GM23338 (cell line): ENCODE data around the gene ART3.
"Not testable (repeated sequence)": the region's sequence is repeated elsewhere in the genome, so short reads cannot be mapped to it uniquely, and the experiment has no call there.

Experiments
- CTCF ChIP-seq, 2 experiments: fragments of 200-600 bp in 1 of 2; sonication (generic) in 1 of 2; conservative IDR thresholded peaks; 2 replicates each; pipeline versions ENCODE4 v1.5.1 to v1.6.1; 2016 to 2017; ENCODE audit warnings: antibody characterized with exemption in 2 of 2, low read depth in 2 of 2, mild to moderate bottlenecking in 2 of 2, moderate library complexity in 1 of 2
- EZH2 ChIP-seq: fragments of 200-600 bp; sonication (generic); IDR thresholded peaks from one replicate; pipeline ENCODE4 v1.8.0; 2017; ENCODE audit warnings: antibody characterized with exemption, mild to moderate bottlenecking, low read depth; ENCODE audit not compliant: unreplicated experiment
- POLR2AphosphoS5 ChIP-seq: IDR thresholded peaks from 2 replicates; pipeline ENCODE4 v1.6.1; 2016; ENCODE audit warnings: antibody characterized with exemption, low read depth
- REST ChIP-seq: IDR thresholded peaks from one replicate; pipeline ENCODE4 v1.6.1; 2018; ENCODE audit warnings: antibody characterized with exemption; ENCODE audit not compliant: unreplicated experiment

- not testable (repeated sequence) for TF ChIP-seq CTCF (conservative IDR thresholded peaks at IDR 0.05; ENCODE audit: low read depth in 2 of 2); REST; POLR2AphosphoS5; EZH2
Measured at GRCh38 chr4:76044686-76045085, 29.8 kb upstream of the ART3 start.
